A549 (cell line): ENCODE results near the gene ACOT11. TPM values are rescaled to one million over a fixed set of nuclear protein-coding genes. Genes with fewer than 3 reads are reported as not detected.

ENCODE experiments used
- ATAC-seq, 2 experiments: fragments of 200-7000 bp in 1 of 2; fragments of >200 bp in 1 of 2; cut with Nextera tagmentation in 1 of 2; cut with Tn5 transposase in 1 of 2; 3 replicates each; pipeline versions ENCODE4 v1.8.0 to v1.9.1; 2018 to 2020; ENCODE audit warnings: mild to moderate bottlenecking in 1 of 2, moderate library complexity in 1 of 2
- CTCF ChIA-PET: fragments of 300-600 bp; sonication (Branson Sonifier 250); formaldehyde crosslinking; extraction: SDS; loops from one replicate; lab custom pipeline; 2021; ENCODE audit warnings: antibody characterized with exemption, inconsistent platforms; lab: Yijun Ruan, JAX
- POLR2A ChIA-PET: fragments of 350-600 bp; formaldehyde crosslinking; extraction: SDS; loops from one replicate; lab custom pipeline; 2021; ENCODE audit warnings: antibody characterized with exemption, inconsistent platforms; lab: Yijun Ruan, JAX
- DNase-seq, 2 experiments: peaks; one replicate each; pipeline versions ENCODE4 v3.0.0 to v3.0.0-alpha.2; 2011 to 2016; ENCODE audit warnings: low read depth in 1 of 2, low spot score in 1 of 2
- FAIRE-seq: peaks from 2 replicates; lab custom pipeline; 2011; peaks lifted over from hg19 to GRCh38; lab: Jason Lieb, UNC
- H3K27ac ChIP-seq, 2 experiments: fragments of >200 bp; sonication (Bioruptor Twin); formaldehyde crosslinking; 3 replicates each; pipeline ENCODE4 v1.5.1; 2016 to 2017
- H3K4me1 ChIP-seq: fragments of >200 bp; sonication (Bioruptor Twin); formaldehyde crosslinking; 3 replicates; pipeline ENCODE4 v1.6.1; 2016
- H3K4me2 ChIP-seq: fragments of >200 bp; sonication (Bioruptor Twin); formaldehyde crosslinking; 3 replicates; pipeline ENCODE4 v1.6.1; 2016
- H3K4me3 ChIP-seq: fragments of >200 bp; sonication (Bioruptor Twin); formaldehyde crosslinking; 3 replicates; pipeline ENCODE4 v1.5.1; 2016
- H3K9me3 ChIP-seq: fragments of >200 bp; sonication (Bioruptor Twin); formaldehyde crosslinking; 3 replicates; pipeline ENCODE4 v1.6.1; 2016
- CEBPB ChIP-seq, 2 experiments: fragments of >200 bp in 1 of 2; sonication (Bioruptor Twin) in 1 of 2; formaldehyde crosslinking in 1 of 2; IDR thresholded peaks; 2 replicates each; pipeline ENCODE4 v1.6.1; 2012 to 2016
- EHMT2 ChIP-seq: fragments of 200-600 bp; sonication (generic); IDR thresholded peaks from 2 replicates; pipeline ENCODE4 v1.6.1; 2016; ENCODE audit warnings: antibody characterized with exemption, low read depth, mild to moderate bottlenecking, moderate library complexity
- GATA3 ChIP-seq: IDR thresholded peaks from 2 replicates; pipeline ENCODE4 v1.6.1; 2012; ENCODE audit warnings: borderline replicate concordance
- HDAC2 ChIP-seq: fragments of 200-600 bp; sonication (generic); IDR thresholded peaks from 2 replicates; pipeline ENCODE4 v1.6.1; 2016
- HEYL ChIP-seq: fragments of 250-450 bp; sonication (Bioruptor Pico); IDR thresholded peaks from 2 replicates; pipeline ENCODE4 v1.8.0; 2021; ENCODE audit warnings: mild to moderate bottlenecking, moderate library complexity
- HOXB13 ChIP-seq: fragments of 250-450 bp; sonication (Bioruptor Pico); IDR thresholded peaks from 2 replicates; pipeline ENCODE4 v1.5.0; 2020; ENCODE audit warnings: low read depth, mild to moderate bottlenecking, moderate library complexity
- HOXB5 ChIP-seq: fragments of 250-450 bp; sonication (Bioruptor Pico); IDR thresholded peaks from 2 replicates; pipeline ENCODE4 v1.5.0; 2020; ENCODE audit warnings: mild to moderate bottlenecking, moderate library complexity
- KDM5A ChIP-seq: fragments of 200-600 bp; sonication (generic); IDR thresholded peaks from 2 replicates; pipeline ENCODE4 v1.6.1; 2016; ENCODE audit warnings: antibody characterized with exemption, mild to moderate bottlenecking
- NFE2L2 ChIP-seq: fragments of 150-350 bp; conservative IDR thresholded peaks from 2 replicates; pipeline ENCODE4 v1.6.1; 2014; ENCODE audit warnings: low read length
- PHF8 ChIP-seq: fragments of 200-600 bp; sonication (generic); IDR thresholded peaks from 2 replicates; pipeline ENCODE4 v1.6.1; 2016; ENCODE audit warnings: low read depth, mild to moderate bottlenecking, antibody characterized with exemption, moderate library complexity, borderline replicate concordance
- POLR2A ChIP-seq: IDR thresholded peaks from 2 replicates; pipeline ENCODE4 v1.6.1; 2012; ENCODE audit warnings: mild to moderate bottlenecking, low read length
- SMC3 ChIP-seq: fragments of >200 bp; sonication (Bioruptor Twin); formaldehyde crosslinking; IDR thresholded peaks from 3 replicates; pipeline ENCODE4 v1.6.1; 2018; ENCODE audit warnings: inconsistent platforms
- ZNF302 ChIP-seq: fragments of 250-450 bp; sonication (Bioruptor Pico); IDR thresholded peaks from 2 replicates; pipeline ENCODE4 v1.9.0; 2021; ENCODE audit warnings: inconsistent platforms, mild to moderate bottlenecking, moderate library complexity
- ZSCAN20 ChIP-seq: fragments of 250-450 bp; sonication (Bioruptor Pico); IDR thresholded peaks from 2 replicates; pipeline ENCODE4 v1.8.0; 2022; ENCODE audit warnings: mild to moderate bottlenecking, moderate library complexity
- WGBS: methylation state at CpG from one replicate; pipeline ENCODE4 v1.1.6; 2017; ENCODE audit errors: missing lambda C conversion rate; 5-methylcytosine and 5-hydroxymethylcytosine counted together
- polyA plus RNA-seq, 4 experiments: library from polyadenylated mRNA; depleted of rRNA in 3 of 4; stranded (reverse); fragments of >200 nt; fragmentation: RNase III in 1 of 4; extraction: RNeasy Plus Mini Kit Qiagen cat#74134 plus additional on column Dnase treatment in 1 of 4; gene quantifications; 2 replicates in 3 of 4; 3 replicates in 1 of 4; pipeline ENCODE4 v1.2.3, GENCODE V29; 2011 to 2017
- TF ChIP-seq, protein P1 (sequence below): IDR thresholded peaks from 2 replicates; pipeline ENCODE4 v1.6.1; 2012
- TF ChIP-seq, protein P2 (sequence below): fragments of 150-350 bp; IDR thresholded peaks from 2 replicates; pipeline ENCODE4 v1.6.1; 2014; ENCODE audit warnings: low read depth, mild to moderate bottlenecking, low read length
- TF ChIP-seq, protein P3 (sequence below): fragments of >200 bp; sonication (Bioruptor Twin); formaldehyde crosslinking; IDR thresholded peaks from 3 replicates; pipeline ENCODE4 v1.5.1; 2016
- TF ChIP-seq, protein P4 (sequence below): IDR thresholded peaks from 2 replicates; pipeline ENCODE4 v1.6.1; 2012; ENCODE audit warnings: low read depth, borderline replicate concordance

The ACOT11 gene
- polyA plus RNA-seq, 2 of the 4 experiments (the other 2 are of a cell fraction): 1.7 TPM

DNA sequence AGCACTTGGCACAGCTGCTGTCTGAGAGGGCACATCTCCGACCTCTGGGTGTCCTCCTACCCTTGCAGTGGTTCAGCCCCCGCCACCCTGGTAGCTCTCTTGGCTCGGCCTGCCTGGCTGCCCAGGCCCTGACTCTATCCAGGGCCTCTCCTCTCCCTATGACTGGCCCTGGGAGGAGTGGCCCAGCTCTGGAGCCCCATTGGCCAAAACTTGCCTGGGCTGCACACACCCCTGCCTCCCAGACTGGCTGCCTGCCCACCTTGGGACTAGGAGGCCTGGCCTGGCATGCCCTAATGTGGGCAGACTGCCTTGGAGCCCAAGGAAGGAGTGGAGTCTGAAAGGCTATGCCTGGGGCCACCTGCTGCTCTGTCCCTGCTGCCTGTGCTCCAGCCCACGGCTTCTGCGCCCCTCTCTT lies 33.6 kb downstream of the ACOT11 start (continued):
- TF ChIP-seq, protein P1, sequence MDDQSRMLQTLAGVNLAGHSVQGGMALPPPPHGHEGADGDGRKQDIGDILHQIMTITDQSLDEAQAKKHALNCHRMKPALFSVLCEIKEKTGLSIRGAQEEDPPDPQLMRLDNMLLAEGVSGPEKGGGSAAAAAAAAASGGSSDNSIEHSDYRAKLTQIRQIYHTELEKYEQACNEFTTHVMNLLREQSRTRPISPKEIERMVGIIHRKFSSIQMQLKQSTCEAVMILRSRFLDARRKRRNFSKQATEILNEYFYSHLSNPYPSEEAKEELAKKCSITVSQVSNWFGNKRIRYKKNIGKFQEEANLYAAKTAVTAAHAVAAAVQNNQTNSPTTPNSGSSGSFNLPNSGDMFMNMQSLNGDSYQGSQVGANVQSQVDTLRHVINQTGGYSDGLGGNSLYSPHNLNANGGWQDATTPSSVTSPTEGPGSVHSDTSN: no peak
- no peak for TF ChIP-seq POLR2A
- TF ChIP-seq, protein P2, sequence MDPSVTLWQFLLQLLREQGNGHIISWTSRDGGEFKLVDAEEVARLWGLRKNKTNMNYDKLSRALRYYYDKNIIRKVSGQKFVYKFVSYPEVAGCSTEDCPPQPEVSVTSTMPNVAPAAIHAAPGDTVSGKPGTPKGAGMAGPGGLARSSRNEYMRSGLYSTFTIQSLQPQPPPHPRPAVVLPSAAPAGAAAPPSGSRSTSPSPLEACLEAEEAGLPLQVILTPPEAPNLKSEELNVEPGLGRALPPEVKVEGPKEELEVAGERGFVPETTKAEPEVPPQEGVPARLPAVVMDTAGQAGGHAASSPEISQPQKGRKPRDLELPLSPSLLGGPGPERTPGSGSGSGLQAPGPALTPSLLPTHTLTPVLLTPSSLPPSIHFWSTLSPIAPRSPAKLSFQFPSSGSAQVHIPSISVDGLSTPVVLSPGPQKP: no peak

DNA sequence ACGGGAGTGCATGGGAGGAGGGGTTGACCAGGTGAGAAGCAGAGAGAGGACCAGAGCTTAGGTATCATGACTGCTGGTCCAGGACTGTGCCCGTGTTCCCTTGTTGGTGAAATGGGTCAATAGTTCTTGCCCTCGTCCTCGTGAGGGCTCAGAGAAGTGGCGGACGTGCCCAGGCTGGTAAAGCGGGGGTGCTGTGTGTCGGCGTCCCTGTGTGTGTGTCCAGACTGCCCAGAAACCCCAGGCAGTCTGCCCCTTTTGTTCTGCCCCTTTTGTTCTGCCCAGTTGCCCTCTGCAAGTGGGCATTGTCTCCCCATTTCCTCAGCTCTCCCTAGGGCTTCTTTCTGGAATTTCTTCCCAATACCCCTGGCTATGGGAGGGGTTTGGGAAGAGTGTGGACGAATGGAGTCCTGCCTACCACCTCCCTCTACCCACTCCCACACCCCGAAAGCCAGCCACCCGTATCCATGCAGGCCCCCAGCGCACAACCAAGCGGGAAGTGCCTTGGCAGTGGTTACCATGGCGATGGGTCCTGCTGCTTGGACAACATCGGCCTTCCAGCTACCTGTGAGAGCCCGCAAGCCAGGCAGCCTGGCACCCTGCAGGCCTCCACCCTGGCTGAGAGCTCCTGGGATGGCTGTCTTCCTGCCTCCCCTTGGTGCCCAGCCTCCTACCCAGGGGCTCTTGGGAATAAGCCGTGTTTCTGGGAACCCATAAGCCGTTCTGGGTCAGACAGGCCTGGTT lies 34.7 kb downstream of the ACOT11 start:
- TF ChIP-seq NFE2L2: no peak
- TF ChIP-seq EHMT2: no peak
- TF ChIP-seq, protein P3, sequence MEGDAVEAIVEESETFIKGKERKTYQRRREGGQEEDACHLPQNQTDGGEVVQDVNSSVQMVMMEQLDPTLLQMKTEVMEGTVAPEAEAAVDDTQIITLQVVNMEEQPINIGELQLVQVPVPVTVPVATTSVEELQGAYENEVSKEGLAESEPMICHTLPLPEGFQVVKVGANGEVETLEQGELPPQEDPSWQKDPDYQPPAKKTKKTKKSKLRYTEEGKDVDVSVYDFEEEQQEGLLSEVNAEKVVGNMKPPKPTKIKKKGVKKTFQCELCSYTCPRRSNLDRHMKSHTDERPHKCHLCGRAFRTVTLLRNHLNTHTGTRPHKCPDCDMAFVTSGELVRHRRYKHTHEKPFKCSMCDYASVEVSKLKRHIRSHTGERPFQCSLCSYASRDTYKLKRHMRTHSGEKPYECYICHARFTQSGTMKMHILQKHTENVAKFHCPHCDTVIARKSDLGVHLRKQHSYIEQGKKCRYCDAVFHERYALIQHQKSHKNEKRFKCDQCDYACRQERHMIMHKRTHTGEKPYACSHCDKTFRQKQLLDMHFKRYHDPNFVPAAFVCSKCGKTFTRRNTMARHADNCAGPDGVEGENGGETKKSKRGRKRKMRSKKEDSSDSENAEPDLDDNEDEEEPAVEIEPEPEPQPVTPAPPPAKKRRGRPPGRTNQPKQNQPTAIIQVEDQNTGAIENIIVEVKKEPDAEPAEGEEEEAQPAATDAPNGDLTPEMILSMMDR: no peak
- TF ChIP-seq, protein P1: no peak
- no peak for TF ChIP-seq CEBPB (IDR thresholded peaks at IDR 0.05)
- TF ChIP-seq ZNF302 (CRISPR knock-in tag): no peak
- TF ChIP-seq PHF8: no peak
- TF ChIP-seq HEYL: no peak
- TF ChIP-seq, protein P2: no peak
- no peak for TF ChIP-seq HOXB13 (CRISPR knock-in tag)
- TF ChIP-seq ZSCAN20 (CRISPR knock-in tag): no peak
- no peak for TF ChIP-seq SMC3
- no peak for TF ChIP-seq KDM5A
- TF ChIP-seq, protein P4, sequence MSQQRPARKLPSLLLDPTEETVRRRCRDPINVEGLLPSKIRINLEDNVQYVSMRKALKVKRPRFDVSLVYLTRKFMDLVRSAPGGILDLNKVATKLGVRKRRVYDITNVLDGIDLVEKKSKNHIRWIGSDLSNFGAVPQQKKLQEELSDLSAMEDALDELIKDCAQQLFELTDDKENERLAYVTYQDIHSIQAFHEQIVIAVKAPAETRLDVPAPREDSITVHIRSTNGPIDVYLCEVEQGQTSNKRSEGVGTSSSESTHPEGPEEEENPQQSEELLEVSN: no peak
- no peak for TF ChIP-seq GATA3
- no peak for TF ChIP-seq HDAC2
- TF ChIP-seq HOXB5: no peak
- Histone ChIP-seq H3K9me3 (no peaks in the 10 kb centered on the region), H3K4me3 (no peak overlapping the region), H3K27ac (no peak overlapping the region), H3K4me2 (no peak overlapping the region), H3K4me1 (no peaks in the 10 kb centered on the region)
- DNase-seq: no peak
- ATAC-seq: no peak
- 83% methylated on average over 11 of the region's 19 CpGs for WGBS
- POLR2A ChIA-PET: no interaction called here
- no peak for FAIRE-seq
- CTCF ChIA-PET: no interaction called here
